GM21390 (cell line): ENCODE data around the gene CPXM2.
"Not testable (repeated sequence)": the region's sequence is repeated elsewhere in the genome, so short reads cannot be mapped to it uniquely, and the experiment has no call there.

ENCODE experiments used
- ATAC-seq: cut with Tn5 transposase; IDR thresholded peaks from one replicate; pipeline ENCODE4 v1.9.1; 2021; ENCODE audit not compliant: unreplicated experiment

Gene CPXM2

DNA sequence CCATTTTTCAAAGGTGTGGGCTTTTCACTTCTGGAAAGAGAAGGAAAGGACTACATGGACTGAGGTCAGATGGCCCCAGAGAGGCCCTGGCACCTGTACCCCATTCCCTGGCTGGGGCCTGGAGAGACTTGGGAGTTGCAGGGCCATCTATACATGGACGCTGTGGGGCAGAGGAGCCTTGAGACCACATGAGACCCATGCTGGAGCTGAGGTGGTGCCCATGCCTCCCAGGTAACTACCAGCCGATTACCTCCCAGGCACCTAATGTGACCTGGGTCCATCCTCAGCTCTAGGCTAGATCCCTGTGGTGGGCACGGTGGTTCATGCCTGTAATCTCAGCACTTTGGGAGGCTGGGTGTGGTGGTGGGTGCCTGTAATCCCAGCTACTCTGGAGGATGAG lies 144.2 kb downstream of the CPXM2 start:
- no peak for ATAC-seq

DNA sequence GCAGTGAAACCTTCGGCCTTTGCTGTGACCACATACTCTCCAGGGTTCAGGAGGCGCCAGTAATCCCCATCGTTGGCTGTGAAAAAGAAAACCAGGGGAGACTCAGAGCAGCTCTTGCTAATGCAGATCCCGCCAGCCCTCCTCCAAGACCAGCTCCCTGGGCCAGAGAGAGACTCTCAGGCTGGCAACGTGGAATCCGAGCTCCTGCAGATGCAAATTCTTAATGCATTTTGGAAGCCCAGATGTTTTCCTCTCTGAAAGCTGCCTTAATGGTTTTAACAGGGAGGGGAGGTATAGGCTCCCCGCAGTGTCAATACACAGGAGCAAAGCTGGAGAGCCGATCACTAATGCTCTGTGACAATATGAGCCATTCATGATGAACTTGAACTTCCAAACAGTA lies 144.7 kb downstream of the CPXM2 start:
- no peak for ATAC-seq

DNA sequence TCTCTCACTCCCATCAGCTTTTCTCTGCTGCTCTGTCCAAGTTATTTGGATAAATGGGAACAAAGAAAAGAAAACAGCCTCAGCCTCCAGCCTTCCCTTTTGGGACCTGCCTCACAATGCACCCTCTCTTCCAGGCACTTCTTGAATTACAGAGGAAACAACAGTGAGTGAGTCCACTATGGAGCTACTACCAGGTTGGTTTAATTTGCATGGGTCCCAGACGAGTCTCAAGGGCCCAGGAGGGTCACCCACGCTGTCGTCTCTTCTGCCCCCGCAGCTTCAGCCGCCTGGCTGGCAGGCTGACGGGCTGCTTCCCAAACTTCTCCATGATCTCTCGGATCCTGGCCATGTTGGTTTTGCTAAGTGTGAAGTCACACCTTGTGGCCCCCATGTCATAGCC lies 145.1 kb downstream of the CPXM2 start:
- no peak for ATAC-seq

DNA sequence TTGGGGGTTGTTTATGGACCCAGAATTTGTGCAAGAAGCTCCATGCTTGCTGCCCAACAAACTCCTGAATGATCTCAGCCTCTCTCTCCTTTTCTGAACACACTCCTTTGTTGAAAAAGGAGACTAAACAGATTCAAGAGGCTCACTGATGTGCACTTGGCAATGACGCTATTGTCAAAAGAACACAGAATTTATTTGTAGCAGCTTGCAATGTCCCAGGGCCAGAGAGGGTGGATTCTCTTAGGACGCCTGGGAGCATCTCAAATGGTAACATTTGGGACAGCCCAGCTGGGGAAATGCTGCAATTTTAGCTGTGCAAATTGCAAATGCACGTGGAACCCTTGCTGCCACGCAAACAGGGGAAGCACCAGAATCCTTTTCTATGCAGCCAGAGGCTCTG lies 145.5 kb downstream of the CPXM2 start:
- ATAC-seq = no peak

DNA sequence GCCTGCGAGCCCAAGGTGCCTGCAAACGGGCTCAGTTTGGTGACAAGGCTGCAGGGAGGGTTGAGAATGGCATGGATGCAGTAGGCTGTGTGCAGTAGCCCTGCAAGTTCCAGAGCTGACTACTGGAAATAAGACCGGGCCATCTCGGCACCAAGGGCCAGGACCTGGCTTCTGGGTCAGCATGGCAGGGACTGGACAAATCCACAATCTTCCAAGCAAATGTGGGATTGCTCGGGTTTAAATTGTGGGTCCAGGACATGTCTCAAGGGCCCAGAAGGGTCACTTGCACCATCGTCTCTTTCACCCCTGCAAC lies 147.4 kb downstream of the CPXM2 start:
- no peak for ATAC-seq

DNA sequence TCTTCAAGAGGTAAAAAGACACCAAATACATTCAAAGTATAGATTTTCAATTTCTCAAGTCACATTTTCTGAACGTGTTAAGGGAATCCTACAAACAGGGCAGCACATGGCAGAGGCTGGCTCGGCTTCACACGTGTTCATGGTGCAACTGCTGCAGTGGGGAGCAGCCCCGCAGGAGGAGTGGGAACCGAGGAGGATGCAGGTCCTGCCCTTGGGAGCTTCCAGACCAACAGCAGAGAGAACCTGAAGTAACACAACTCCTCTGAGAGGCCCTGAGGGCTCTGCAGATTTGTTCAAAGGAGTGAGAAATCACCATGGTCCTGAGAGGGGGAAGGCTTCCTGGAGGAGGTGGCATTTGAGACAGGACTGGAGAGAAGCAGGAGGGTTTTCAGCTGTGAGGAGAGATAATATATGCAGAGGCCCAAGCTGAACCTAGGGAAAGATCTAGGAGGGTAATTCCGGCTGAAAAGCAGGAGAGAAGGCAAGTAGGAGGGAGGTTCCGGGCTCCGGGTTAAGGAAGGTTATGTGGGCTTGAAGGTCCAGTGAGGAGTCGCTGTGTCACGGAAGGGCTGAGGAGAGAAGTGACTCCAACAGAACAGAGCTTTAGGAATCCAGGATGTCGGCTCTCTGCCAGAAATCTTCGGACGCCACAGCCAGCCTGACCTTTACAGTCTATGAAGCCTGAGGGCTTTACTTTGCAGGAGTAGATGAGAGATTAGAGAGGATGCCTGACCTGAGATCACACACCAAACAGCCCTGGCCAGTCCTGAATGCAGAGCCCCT lies 148.0 kb downstream of the CPXM2 start:
- no peak for ATAC-seq

DNA sequence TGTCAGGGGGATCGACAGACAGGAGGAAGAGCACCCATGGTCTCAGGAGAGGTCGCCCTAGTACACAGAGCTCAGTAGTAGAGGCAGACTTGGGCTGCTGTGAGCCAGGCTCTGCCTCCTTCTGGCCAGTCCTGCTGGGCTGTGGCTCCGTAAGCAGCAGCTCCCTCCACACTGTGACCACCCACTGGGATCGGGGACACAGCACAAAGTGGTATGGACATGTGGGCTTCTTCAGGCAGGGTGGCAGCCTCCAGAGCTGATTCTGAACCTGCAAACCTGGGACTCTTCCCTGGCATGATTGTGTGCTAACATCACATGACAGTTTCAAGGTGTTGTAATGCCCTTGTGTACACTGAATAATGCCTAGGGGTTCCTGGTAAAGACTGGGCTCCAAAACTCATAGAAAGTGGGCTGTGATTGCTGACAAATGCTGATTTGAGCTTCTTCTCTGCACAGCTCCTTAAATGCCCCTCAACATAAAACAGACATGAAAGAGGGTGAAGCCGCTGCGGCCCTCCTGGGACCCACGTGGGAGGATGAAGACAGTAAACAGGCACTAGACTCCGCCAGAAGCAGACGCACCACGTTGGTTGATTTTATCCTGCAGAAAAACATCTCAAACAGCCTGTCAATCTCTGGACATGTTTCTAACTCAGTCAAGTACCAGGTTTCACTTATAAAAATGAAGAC lies 148.7 kb downstream of the CPXM2 start:
- no peak for ATAC-seq

DNA sequence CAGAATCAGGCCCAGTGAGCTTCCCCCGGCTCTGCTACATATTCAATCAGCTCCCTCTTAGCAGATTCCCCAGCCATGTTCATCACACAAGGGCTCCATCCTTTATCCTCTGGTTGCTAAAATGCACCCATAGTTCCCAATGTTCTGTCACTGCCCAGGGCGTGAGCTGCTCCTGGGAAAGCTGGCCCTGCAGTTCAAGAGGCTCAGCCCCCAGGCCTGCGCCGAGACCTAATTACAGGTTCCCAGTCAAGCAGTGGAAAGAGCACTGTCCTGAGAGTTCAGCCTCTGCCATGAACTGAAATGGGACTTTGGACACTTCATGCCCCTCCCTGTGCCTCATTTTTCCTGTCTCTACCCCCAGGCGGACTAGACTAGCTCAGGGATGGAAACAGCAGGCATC lies 149.9 kb downstream of the CPXM2 start:
- no peak for ATAC-seq

DNA sequence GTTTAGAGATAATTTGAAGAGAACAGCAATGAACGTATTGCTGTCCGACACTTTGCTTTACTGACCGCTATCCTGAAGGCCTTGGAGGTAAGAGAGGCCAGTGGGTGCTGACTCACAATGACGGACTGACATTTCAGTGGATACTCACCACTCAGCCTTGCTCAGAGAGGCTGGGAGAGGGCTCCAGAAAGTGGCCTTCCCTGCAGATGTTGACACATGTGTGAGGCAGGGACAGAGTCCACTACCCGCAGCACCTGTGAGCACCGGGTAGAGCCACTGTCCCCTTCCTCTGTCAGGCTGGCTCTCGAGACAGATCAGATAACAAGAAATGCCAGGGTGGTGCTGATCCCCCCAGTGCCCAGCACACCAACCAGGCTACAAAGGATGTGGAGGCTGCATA lies 150.5 kb downstream of the CPXM2 start:
- no peak for ATAC-seq

DNA sequence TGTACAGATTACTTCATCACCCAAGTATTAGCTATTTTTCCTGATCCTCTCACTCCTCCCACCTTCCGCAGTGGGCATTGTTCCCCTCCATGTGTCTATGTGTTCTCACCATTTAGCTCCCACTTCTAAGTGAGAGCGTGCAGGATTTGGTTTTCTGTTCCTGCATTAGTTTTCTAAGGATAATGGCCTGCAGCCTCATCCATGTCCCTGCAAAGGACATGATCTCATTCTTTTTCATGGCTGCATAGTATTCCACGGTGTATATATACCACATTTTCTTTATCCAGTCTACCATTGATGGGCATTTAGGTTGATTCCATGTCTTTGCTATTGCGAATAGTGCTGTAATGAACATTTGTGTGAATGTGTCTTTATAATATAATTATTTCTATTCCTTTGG lies 154.7 kb downstream of the CPXM2 start:
- ATAC-seq = not testable (repeated sequence)

DNA sequence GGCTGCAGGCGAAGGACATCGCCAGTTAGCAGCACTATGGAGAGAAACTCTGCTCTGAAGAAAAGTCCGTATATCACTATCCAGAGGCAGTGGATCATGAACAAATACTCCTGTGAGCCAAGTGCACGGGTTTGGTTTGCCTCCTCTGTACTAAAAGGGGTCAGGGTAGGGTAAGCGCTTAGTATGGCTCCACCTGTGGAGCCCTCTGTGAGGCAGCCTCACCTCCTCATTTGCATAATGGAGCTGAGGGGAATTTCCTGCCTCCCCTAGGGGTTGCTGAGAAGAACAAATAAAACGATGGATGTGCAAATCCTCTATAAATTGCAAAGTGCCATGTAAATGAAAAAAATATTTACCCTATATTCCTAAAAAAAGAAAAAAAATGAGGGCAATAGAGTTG lies 162.1 kb downstream of the CPXM2 start:
- ATAC-seq = no peak

DNA sequence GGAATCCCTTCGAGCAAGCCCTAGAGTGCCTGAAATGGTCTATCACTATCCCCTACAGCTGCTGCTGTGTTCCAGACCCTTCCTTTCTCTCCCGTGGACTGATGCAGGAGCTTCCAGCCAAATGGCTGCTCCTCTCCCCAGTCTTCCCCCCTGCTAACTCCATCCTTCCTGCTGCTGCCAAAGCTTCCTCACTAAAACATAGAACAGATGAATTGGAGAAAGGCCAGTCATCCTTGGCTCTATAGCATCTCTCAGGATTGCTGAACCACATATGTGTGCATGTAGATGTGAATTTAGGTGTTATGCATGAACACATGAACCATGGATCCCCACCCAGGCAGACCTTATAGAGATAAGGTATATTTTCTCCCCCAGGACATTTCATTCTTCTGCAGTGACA lies 164.8 kb downstream of the CPXM2 start:
- ATAC-seq = no peak

DNA sequence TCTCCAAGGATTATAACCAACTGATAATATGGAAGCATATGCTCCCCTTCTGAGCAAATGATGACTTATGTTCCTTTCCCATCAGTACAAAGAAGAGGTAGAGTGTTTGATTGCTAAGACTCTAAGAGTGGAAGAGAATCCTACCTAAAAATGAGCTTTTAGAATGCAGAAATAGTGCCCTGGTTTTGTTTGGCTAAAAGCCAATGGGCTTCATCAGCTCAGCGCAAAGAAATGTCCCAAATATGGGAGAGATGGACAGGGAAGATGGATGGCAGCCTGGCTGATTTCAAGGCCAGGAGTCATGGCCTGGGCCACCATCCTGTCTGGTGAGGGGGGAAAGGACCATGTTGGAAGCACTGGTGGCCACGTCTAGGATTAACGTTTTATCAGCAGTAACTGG lies 165.2 kb downstream of the CPXM2 start:
- no peak for ATAC-seq

DNA sequence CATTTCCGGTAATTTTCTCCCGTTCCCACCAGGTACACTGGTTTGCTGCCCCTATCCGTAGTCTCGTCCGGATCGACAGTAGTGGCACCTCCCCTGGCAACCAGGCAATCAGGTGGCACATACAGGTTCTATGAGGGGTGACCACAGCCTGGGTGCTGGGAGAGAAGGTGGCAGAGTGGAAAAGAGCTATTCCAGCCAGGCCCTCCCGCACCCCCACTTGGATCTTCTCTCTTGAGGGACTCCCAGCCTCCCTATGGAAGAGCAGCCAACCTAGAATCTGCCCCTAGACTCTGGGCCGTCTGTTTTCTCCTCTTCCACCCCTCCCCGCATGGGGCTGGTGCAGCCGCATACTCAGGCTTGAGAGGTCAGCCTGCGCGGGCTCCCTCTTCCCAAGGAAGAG lies 166.9 kb downstream of the CPXM2 start:
- ATAC-seq = no peak

DNA sequence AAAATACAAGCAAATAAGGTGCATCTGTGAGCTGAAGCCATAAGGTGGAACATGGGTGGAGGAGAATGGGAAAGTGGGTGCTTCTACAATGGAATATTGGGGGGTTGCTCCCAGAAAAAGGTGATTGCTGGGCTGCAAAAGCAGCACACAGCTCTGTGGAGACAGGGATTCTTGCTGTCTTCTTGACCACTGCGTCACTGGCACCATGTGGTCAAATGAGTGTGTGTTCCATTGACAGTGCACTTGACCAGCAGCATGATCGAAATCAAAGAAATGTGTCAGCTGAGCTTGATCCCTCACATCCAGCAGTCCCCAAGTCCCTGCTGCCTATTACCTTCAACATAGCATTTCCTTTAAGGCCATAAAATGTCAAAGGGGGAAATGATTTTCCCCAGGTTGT lies 169.3 kb downstream of the CPXM2 start:
- ATAC-seq = no peak

DNA sequence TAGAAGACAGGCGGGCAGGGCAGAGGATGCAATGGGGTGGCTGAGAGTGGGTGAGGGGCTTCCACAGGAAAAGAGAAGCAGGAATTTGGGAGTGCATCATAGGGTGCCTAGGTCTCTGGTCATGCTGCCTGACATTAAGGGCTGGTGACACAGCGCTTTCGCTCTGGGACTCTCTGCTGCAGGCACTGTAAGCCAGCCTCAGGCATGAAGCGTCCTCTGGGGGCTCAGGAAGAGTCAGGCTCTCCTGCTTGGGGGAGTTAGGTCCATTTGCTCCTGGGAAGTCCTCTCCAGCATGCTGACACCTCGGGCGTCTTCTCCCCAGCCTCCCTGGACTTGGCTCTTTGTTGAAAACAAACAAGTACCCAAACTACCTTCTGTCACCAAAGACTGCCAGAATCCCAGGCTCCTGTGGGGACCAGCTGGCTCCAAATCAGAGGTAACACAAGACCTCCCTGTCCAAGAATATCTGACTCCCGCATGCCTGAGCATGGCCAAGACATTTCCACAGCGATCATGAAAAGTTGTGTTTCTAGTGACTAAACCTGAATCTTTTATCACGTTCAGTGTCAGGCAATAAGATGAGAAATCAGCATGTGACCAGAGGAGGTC lies 170.1 kb downstream of the CPXM2 start:
- no peak for ATAC-seq

DNA sequence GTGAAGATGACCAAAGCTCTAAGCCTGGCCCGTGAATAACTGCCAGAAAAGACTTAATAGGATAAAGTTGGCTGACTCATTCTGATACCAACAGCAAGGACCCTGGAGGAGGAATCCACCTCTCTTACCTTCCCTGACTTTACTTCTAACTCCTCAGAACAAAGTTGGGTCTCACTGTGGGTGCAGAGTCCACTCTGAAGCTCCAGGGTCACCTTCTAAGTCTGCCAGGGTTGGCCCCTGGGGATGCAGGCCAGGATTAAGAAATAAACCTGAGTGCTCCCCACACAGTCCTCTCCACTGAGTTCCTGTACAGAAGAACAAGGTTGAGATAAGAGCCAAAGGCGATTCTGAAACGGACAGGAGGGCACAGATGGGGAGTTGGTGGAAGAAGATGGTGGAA lies 171.1 kb downstream of the CPXM2 start:
- no peak for ATAC-seq

DNA sequence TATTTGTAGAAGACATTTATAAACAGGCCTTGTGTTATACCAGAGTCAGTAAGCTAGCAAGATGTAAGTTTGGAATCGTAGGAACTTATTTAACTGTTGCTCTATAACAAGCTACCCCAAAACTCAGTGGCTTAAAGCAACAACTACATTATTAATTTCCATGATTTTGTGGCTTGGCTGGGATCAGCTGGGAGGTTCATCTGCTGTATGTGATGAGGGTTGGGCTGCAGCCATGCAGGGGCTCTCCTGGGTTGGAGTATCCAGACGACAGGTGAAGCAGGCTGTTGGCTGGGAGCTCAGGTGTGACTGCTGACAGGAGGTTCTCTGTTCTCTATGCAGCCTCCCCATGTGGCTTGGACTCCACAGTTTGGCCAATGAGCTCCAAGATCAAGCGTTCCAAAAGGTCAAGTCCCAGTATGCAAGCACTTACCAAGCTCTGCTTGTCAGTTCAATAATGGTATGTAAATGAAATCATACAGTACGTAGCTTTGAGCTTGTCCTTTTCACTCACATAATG lies 173.0 kb downstream of the CPXM2 start:
- ATAC-seq = no peak

DNA sequence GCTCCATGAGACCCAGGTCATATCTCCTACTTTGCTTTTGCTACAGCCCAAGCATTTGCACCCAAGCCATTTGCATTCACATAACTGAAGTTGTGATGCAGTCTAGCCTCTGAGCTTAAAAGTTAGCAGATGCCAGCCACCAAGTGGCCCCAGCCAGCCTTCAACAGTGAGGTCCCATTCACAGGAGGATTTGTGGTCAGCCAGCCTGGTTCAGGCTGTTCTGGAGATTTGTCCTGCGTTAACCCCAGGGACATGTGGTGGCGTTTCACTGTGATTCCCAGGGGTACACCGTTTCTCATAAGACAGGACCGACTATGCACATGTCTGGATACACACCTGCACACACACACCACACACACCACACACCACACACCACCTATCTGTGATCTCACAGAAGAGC lies 174.3 kb downstream of the CPXM2 start:
- no peak for ATAC-seq

DNA sequence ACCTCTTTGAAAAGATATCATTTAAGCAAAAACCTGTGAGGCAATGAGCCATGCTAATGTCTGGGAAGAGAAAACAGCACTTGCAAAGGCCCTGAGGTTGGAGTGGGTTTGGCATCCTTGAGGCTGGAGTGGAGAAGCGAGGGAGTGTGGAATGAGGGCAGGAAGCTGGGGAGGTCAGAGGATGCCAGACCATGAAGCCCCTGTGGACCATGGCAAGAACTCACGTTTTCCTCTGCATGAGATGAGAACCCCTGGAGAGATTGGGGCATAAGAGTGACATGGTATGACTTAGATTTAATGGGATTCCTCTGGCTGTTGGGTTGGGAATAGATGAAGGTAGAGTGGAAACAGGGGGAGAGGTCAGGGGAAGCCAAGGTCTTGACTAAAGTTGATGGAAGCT lies 176.1 kb downstream of the CPXM2 start:
- ATAC-seq = no peak

DNA sequence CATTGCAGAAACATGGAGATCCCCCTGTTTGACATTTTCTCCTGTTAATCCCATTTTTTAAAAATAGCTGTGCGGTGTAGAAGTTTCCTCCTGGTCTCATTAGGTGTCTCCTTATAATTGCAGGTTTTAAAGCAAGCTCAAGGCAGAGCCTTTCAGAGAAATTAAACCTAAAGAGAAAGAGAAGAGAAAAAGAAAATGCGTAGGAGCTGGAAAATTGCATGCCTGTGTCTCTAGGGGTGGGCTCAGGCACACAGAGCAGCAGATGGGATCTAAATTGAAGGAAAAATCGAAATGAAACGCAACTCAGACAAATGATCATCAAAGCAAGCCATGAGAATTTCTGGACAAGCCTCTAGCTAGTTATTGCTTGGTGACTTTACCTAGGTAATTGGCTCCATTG lies 185.4 kb downstream of the CPXM2 start:
- ATAC-seq = no peak

DNA sequence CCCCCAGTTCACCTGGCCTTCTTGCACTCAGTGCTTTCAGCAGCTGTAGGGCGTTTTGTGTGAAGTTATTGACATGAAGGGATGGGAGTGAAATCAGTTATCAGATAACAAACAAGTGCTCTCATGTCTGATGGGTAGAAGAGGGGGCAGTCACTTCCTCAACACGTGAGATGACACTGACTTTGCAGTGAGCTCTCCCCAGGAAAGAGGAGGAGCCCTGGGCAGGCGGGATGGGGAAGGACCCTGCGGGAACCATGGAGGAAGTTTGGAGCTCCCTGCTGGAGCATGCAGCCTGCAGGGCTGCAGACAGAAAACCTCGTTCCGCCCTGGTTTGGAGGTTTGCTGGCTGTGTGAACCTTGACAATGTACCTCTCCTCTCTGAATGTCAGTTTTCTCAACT lies 186.8 kb downstream of the CPXM2 start:
- no peak for ATAC-seq
